ENCODE data around the gene PRUNE1.

- no peak for TF ChIP-seq CTCF (IDR thresholded peaks at IDR 0.05)
- no peak for TF ChIP-seq POLR2A (IDR thresholded peaks at IDR 0.05)
Observed at GRCh38 chr1:151039521-151039920, 31.3 kb downstream of the PRUNE1 start.
